GM12892 (cell line): Measurements from ENCODE around the gene TSEN34.
A peak's percentile ranks its signal among the peaks of the same experiment; 100 is the strongest.
"Not testable (repeated sequence)": the region's sequence is repeated elsewhere in the genome, so short reads cannot be mapped to it uniquely, and the experiment has no call there.

ENCODE experiments used
- DNase-seq: peaks from one replicate; pipeline ENCODE4 v3.0.0; 2011; ENCODE audit not compliant: insufficient read length
- FAIRE-seq: peaks from 2 replicates; lab custom pipeline; 2011; peaks lifted over from hg19 to GRCh38; lab: Jason Lieb, UNC
- POLR2A ChIP-seq: IDR thresholded peaks from 2 replicates; pipeline ENCODE4 v1.6.1; 2011; ENCODE audit warnings: low read depth, low read length, control low read depth
- POLR2AphosphoS5 ChIP-seq: IDR thresholded peaks from 2 replicates; pipeline ENCODE4 v1.6.1; 2011; ENCODE audit warnings: low read depth, low read length, control low read depth
- TAF1 ChIP-seq: IDR thresholded peaks from 2 replicates; pipeline ENCODE4 v1.6.1; 2011; ENCODE audit warnings: low read depth, mild to moderate bottlenecking, control low read depth, low read length, borderline replicate concordance

Gene TSEN34

GRCh38 chr19:54206030-54206830 is 15.1 kb downstream of the TSEN34 start:
- TF ChIP-seq POLR2A (no peak; the same call in 1 of the 2 replicates), POLR2AphosphoS5 (peak; percentile 40)
- FAIRE-seq (no peak), DNase-seq (no peak)

GRCh38 chr19:54206831-54207177 is 15.7 kb downstream of the TSEN34 start:
- FAIRE-seq (no peak), DNase-seq (no peak)
- peak; percentile 48; the same call in 1 of the 2 replicates for TF ChIP-seq POLR2AphosphoS5
- TF ChIP-seq TAF1: no peak
- 0 out of 2 replicates have a peak, but pooled peaks have one; percentile 40 for TF ChIP-seq POLR2A

GRCh38 chr19:54207193-54207592 is 16.1 kb downstream of the TSEN34 start:
- FAIRE-seq, DNase-seq: not testable (repeated sequence)

DNA sequence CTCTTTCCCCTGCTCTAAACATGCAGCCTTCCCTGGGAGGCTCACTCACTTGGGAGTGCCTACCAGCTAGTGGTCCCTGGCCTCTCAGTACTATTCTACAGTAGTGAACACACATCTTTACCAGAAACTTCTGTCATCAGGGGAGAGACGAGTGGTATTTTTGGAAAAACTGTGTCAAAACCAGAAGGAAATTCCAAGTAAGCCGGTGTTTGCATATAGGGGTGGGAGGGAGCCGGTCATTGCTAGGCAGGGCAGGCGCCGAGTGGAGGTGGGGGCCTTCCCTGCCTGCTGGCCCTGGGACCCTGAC is 16.5 kb downstream of the TSEN34 start:
- DNase-seq (no peak), FAIRE-seq (no peak)
- TF ChIP-seq POLR2AphosphoS5: no peak
- no peak for TF ChIP-seq TAF1
- no peak for TF ChIP-seq POLR2A

DNA sequence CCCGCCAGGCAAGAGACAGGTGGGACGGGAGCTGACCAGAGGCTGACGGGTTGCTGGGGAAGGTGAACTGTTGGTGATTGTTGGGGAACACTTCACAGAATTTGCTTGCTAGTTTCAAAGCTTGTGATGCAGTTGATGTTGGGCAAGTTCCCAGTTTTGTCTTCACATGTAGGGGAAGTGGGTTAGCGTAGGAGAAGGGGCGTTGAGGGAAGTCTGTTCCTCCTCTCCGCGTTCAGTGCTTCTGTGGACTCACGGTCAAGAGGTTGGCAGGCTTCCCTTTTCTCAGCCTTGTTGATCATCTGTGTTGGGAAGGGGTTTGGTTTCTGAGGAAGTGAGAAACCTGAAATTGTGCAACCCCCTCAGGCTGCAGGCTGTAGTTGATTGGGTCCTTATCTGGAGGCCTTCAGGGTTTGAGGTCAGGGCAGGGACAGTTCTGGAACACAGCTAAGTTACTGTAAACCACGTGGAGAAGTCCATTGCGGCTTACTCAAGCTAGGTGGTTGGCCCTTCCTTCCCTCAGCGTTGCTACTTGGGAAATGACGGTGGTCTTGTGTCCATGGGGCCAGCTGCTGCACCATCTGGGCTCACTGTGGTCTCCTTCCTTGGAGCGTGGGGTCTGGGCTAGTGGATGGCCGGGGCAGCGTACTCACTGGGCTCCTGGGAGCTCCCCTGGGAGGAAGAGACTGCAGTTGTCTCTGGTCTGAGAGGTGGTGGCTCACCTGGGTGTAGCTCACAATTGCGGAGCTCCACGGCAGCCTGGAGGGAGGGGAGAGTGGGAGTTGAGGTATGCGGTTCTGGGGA is 17.1 kb downstream of the TSEN34 start:
- FAIRE-seq: peak; percentile 81
- no peak for DNase-seq
- peak; percentile 95 for TF ChIP-seq POLR2AphosphoS5
- TF ChIP-seq TAF1: no peak
- TF ChIP-seq POLR2A: peak; percentile 87

DNA sequence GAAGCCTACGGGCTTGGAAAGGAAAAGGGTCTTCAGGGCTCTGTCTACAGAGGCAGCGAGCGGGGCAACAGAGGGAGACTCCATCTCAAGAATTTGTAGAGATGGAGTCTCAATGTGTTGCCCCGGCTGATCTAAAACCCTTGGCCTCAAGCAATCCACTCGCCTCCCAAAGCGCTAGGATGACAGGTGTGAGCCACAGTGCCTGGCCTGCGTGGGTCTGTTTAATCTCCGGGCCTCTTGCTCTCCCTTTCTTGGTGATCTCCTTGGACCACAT is 17.6 kb downstream of the TSEN34 start:
- no peak for DNase-seq
- TF ChIP-seq POLR2AphosphoS5 (no peak), TAF1 (no peak), POLR2A (no peak)
- no peak for FAIRE-seq

GRCh38 chr19:54209058-54209810 is 18.1 kb downstream of the TSEN34 start:
- TF ChIP-seq TAF1: no peak
- DNase-seq: no peak
- no peak for FAIRE-seq

DNA sequence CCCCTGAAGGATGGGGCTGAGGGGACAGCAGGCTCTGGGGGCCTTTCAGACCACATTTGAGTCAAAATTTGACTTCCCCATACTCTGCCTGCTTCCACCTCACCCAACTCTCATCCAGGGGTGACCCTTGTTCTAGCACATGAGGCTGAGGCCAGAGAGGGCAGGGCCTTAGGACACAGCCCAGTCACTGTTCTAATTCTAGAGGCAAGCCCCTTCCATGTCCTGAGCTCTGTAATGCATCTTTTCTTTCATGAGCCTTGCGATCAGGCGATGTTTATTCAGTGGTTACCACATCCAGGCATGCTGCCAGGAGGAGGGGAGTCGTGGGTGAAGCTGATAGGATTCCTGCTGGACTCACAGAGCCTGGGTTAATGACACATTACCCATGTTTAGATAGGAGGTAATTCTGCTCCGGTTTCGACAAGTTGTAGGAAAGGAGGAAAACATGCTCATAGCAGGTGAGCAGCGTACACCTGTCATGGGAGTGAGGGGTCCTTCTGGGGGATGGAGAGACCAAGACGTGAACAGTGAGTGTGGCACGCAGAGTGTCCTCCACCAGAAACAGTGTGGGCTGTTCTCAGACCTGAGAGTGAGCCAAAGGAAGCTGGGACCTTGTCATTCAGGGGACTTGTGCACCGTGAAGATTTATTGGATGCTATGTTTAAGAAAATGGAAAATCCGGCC is 18.8 kb downstream of the TSEN34 start:
- no peak for DNase-seq
- FAIRE-seq: no peak
- no peak; the same call in 1 of the 2 replicates for TF ChIP-seq POLR2AphosphoS5
- no peak for TF ChIP-seq TAF1
- no peak for TF ChIP-seq POLR2A

- DNase-seq (no peak), FAIRE-seq (no peak)
- TF ChIP-seq TAF1: no peak
- no peak for TF ChIP-seq POLR2AphosphoS5
- TF ChIP-seq POLR2A: no peak
Measured at GRCh38 chr19:54211235-54211634, 20.1 kb downstream of the TSEN34 start.

- not testable (repeated sequence) for FAIRE-seq, DNase-seq
Measured at GRCh38 chr19:54214217-54214616, 23.1 kb downstream of the TSEN34 start.

DNA sequence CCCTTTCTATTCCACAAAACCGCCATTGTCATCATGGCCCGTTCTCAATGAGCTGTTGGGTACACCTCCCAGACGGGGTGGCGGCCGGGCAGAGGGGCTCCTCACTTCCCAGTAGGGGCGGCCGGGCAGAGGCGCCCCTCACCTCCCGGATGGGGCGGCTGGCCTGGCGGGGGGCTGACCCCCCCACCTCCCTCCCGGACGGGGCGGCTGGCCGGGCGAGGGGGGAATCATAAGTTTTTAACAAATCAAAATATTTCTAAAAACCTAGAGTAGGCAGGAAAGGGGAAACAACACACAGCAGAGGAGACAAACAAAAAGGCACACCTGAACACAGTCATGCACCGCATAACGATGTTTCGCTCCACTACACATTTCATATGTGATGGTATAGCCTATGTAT is 23.6 kb downstream of the TSEN34 start:
- DNase-seq, FAIRE-seq: not testable (repeated sequence)

DNA sequence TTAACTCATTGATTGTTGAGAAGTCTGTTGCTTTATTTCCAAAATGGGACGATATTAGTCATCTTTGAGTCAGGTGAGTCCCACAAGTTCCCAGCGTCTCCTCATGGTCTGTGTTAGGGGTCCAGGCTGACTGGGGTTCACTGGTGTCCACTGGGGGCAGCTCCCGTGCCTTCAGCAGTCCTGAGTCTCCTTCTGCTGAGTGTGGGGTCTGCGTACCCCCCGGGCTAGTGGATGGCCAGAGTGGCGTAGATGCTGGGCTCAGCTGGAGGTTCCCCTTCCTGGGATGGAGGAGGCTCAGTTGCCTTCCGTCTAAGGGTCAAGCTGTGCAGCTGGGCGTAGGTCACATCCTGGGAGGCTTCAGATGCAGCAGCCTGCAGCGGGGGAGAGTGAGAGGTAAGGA is 25.8 kb downstream of the TSEN34 start:
- DNase-seq (no peak), FAIRE-seq (no peak)
- TF ChIP-seq POLR2AphosphoS5: no peak
- TF ChIP-seq POLR2A: no peak
- no peak for TF ChIP-seq TAF1

DNA sequence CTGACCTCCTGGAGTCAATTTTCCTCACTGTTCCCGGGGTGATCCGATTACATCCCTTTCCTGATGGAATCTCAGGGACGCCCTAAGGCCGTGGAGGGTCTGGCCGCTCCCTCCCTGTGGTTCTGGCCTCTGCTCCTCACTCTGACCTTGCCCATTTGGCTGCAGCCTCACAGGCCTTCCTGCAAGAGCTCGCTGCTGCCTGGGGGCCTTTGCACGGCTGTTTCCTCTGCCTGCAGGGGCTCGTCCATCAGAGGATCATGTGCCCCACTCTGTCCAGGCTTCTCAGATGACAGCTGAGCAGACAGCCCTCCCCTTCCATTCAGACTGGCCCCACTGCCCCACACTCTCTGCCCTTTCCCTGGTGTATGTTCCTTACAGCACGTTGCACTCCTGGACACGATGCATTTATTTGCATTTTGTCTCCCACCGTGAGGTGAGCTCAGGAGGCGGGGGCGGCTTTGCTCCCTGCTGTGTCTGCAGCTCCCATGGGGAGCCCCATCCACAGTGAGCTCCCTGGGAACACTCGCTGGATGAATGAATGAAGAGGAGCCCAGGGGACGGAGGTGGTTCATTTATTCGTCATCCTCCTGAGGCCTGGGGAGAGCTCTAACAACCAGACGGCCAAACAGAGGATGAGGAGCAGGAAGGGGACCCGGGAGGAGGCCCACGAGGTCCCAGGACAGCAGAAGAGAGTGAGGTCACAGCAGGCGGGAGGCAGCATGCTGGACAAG is 26.6 kb downstream of the TSEN34 start:
- DNase-seq, FAIRE-seq: not testable (repeated sequence)
